ENCODE measurements around the gene HIRA.

GRCh38 chr22:19357270-19358105 lies 74.0 kb downstream of the HIRA start:
- TF ChIP-seq CTCF (conservative IDR thresholded peaks at IDR 0.05; ENCODE audit: low read length) (no peak), EZH2phosphoT487 (IDR thresholded peaks at IDR 0.05; ENCODE audit: borderline replicate concordance, low read depth, low read length) (no peak)

All from OCI-LY7 (cell line).